PFSK-1 (cell line): ENCODE results near the gene OR9Q2.

Source experiments
- FOXP2 ChIP-seq: optimal IDR thresholded peaks from 2 replicates; pipeline ENCODE3; 2011; ENCODE audit warnings: borderline replicate concordance, control low read depth, inconsistent platforms; ENCODE audit not compliant: insufficient read depth; ENCODE audit errors: extremely low read length, extremely low read depth
- POLR2AphosphoS5 ChIP-seq: IDR thresholded peaks from 2 replicates; pipeline ENCODE4 v1.6.1; 2012; ENCODE audit warnings: low read depth, mild to moderate bottlenecking, control low read depth, low read length, moderate library complexity
- REST ChIP-seq, 2 experiments: IDR thresholded peaks; 2 replicates each; pipeline versions ENCODE4 v1.6.1 to v1.8.0; 2011 to 2012; ENCODE audit warnings: low read depth in 2 of 2, low read length in 2 of 2, control low read depth in 1 of 2, inconsistent platforms in 1 of 2, mild to moderate bottlenecking in 1 of 2, moderate library complexity in 1 of 2; ENCODE audit not compliant: insufficient read depth in 1 of 2
- SIN3A ChIP-seq: IDR thresholded peaks from 2 replicates; pipeline ENCODE4 v1.6.1; 2012; ENCODE audit warnings: mild to moderate bottlenecking, low read length, moderate library complexity, borderline replicate concordance; ENCODE audit not compliant: insufficient read depth

- TF ChIP-seq REST (IDR thresholded peaks at IDR 0.05; ENCODE audit: insufficient read depth in 1 of 2, low read depth in 2 of 2, low read length in 2 of 2) (no peak), POLR2AphosphoS5 (no peak), SIN3A (no peak), FOXP2 (no peak)
Measured at GRCh38 chr11:58199271-58199670, 10.4 kb downstream of the OR9Q2 start.
